SK-N-SH (cell line): Measurements from ENCODE around the gene GMPR. TPM values are rescaled to one million over a fixed set of nuclear protein-coding genes. Genes with fewer than 3 reads are reported as not detected.
"Not testable (repeated sequence)": the region's sequence is repeated elsewhere in the genome, so short reads cannot be mapped to it uniquely, and the experiment has no call there.

Experiments
- CTCF ChIA-PET: fragments of 300-600, 350-600 bp; formaldehyde crosslinking; extraction: SDS; loops from one replicate; lab custom pipeline; 2021; lab: Yijun Ruan, JAX
- POLR2A ChIA-PET: fragments of 350-600 bp; sonication (Branson Sonifier 250); formaldehyde crosslinking; extraction: SDS; loops from one replicate; lab custom pipeline; 2020; ENCODE audit warnings: antibody characterized with exemption, inconsistent platforms; lab: Yijun Ruan, JAX
- DNase-seq: peaks from one replicate; pipeline ENCODE4 v3.0.0; 2012
- H2AFZ ChIP-seq: fragments of 200-600 bp; sonication (generic); 2 replicates; pipeline ENCODE4 v1.8.1; 2016; ENCODE audit warnings: antibody characterized with exemption, mild to moderate bottlenecking, low read depth
- H3F3A ChIP-seq: fragments of 200-600 bp; sonication (generic); replicated peaks from 2 replicates; pipeline ENCODE3; 2016; ENCODE audit warnings: antibody characterized with exemption, mild to moderate bottlenecking; ENCODE audit not compliant: insufficient read depth
- H3K27ac ChIP-seq, 2 experiments: fragments of 200-500 bp in 1 of 2; fragments of 200-600 bp in 1 of 2; sonication (Bioruptor generic) in 1 of 2; sonication (generic), shearing (Covaris generic) in 1 of 2; 2 replicates each; pipeline versions ENCODE4 v1.5.1 to v1.6.1; 2014 to 2016; ENCODE audit warnings: low read depth in 2 of 2, inconsistent platforms in 1 of 2, low read length in 1 of 2, mild to moderate bottlenecking in 1 of 2, mixed read lengths in 1 of 2
- H3K27me3 ChIP-seq: fragments of 200-600 bp; sonication (generic), shearing (Covaris generic); 2 replicates; pipeline ENCODE4 v1.6.1; 2016; ENCODE audit warnings: mixed run types; ENCODE audit not compliant: insufficient read depth
- H3K36me3 ChIP-seq, 2 experiments: fragments of 200-500 bp in 1 of 2; fragments of 200-600 bp in 1 of 2; sonication (Bioruptor generic) in 1 of 2; sonication (generic) in 1 of 2; replicated peaks in 1 of 2; 2 replicates each; pipeline versions ENCODE3 to v1.5.1; 2014 to 2016; ENCODE audit warnings: low read length in 1 of 2, mild to moderate bottlenecking in 1 of 2; ENCODE audit not compliant: insufficient read depth in 2 of 2, control insufficient read depth in 1 of 2
- H3K4me1 ChIP-seq, 2 experiments: fragments of 200-500 bp in 1 of 2; fragments of 200-600 bp in 1 of 2; sonication (Bioruptor generic) in 1 of 2; sonication (generic), shearing (Covaris generic) in 1 of 2; 2 replicates each; pipeline versions ENCODE4 v1.5.1 to v1.6.1; 2014 to 2016; ENCODE audit warnings: low read depth in 1 of 2, low read length in 1 of 2, mixed run types in 1 of 2; ENCODE audit not compliant: insufficient read depth in 2 of 2, control insufficient read depth in 1 of 2
- H3K4me2 ChIP-seq: fragments of 200-600 bp; sonication (generic), shearing (Covaris generic); 2 replicates; pipeline ENCODE4 v1.6.1; 2017; ENCODE audit warnings: mixed run types
- H3K4me3 ChIP-seq, 2 experiments: fragments of 200-500 bp in 1 of 2; fragments of 200-600 bp in 1 of 2; sonication (Bioruptor generic) in 1 of 2; sonication (generic), shearing (Covaris generic) in 1 of 2; 2 replicates each; pipeline versions ENCODE4 v1.5.1 to v1.8.1; 2014 to 2016; ENCODE audit warnings: low read depth in 2 of 2, inconsistent platforms in 1 of 2, low read length in 1 of 2, mild to moderate bottlenecking in 1 of 2, mixed read lengths in 1 of 2, moderate library complexity in 1 of 2
- H3K79me2 ChIP-seq: fragments of 200-600 bp; sonication (generic); 2 replicates; pipeline ENCODE4 v1.8.1; 2017; ENCODE audit warnings: mild to moderate bottlenecking; ENCODE audit not compliant: insufficient read depth
- H3K9ac ChIP-seq: fragments of 200-600 bp; sonication (generic); 2 replicates; pipeline ENCODE4 v1.6.1; 2017; ENCODE audit warnings: mixed run types
- H3K9me2 ChIP-seq: fragments of 200-600 bp; sonication (generic); 2 replicates; pipeline ENCODE4 v1.6.1; 2017; ENCODE audit warnings: mixed run types
- H3K9me3 ChIP-seq: fragments of 200-600 bp; sonication (generic); 2 replicates; pipeline ENCODE4 v1.6.1; 2017; ENCODE audit warnings: mixed run types, mild to moderate bottlenecking, moderate library complexity
- H4K20me1 ChIP-seq: fragments of 200-600 bp; sonication (generic); 2 replicates; pipeline ENCODE4 v1.6.1; 2017; ENCODE audit warnings: mild to moderate bottlenecking, mixed run types; ENCODE audit not compliant: insufficient read depth
- CTCF ChIP-seq: fragments of 200-600 bp; sonication (generic); IDR thresholded peaks from 2 replicates; pipeline ENCODE4 v1.6.1; 2017; ENCODE audit warnings: antibody characterized with exemption, mild to moderate bottlenecking, moderate library complexity
- GABPA ChIP-seq: IDR thresholded peaks from 2 replicates; pipeline ENCODE4 v1.4.0; 2012; ENCODE audit warnings: low read depth, mild to moderate bottlenecking
- USF2 ChIP-seq: fragments of 150-350 bp; IDR thresholded peaks from 2 replicates; pipeline ENCODE4 v1.6.1; 2017; ENCODE audit warnings: antibody characterized with exemption, low read length, low read depth, borderline replicate concordance
- YY1 ChIP-seq: IDR thresholded peaks from 2 replicates; pipeline ENCODE4 v1.4.0; 2012; ENCODE audit warnings: low read depth, mild to moderate bottlenecking
- WGBS: methylation state at CpG from one replicate; pipeline ENCODE4 v1.1.6; 2017; ENCODE audit warnings: low lambda C conversion rate; 5-methylcytosine and 5-hydroxymethylcytosine counted together
- polyA plus RNA-seq, 3 experiments: library from polyadenylated mRNA; depleted of rRNA; stranded (reverse); fragments of >200 nt; gene quantifications; 2 replicates each; pipeline ENCODE4 v1.2.3, GENCODE V29; 2012

GMPR gene
- polyA plus RNA-seq, 1 of the 3 experiments (the other 2 are of a cell fraction): 21.0 TPM

GRCh38 chr6:16224409-16224808 is 14.0 kb upstream of the GMPR start:
- ChIA-PET POLR2A (no interaction called here), CTCF (no interaction called here)
- no peak overlapping the region for H3K27ac ChIP-seq
- WGBS: 84% methylated on average over 8 of the region's 8 CpGs
- H3K4me2 ChIP-seq: no peak overlapping the region
- no peak overlapping the region for H2AFZ ChIP-seq
- no peak for DNase-seq
- H3K9ac ChIP-seq: no peak overlapping the region
- H3K79me2 ChIP-seq: no peaks in the 10 kb centered on the region
- no peak overlapping the region for H3K4me3 ChIP-seq
- H4K20me1 ChIP-seq: no peaks in the 10 kb centered on the region
- TF ChIP-seq GABPA (no peak), CTCF (no peak), YY1 (no peak), USF2 (no peak)
- no peaks in the 10 kb centered on the region for H3K9me2 ChIP-seq
- H3K36me3 ChIP-seq: no peaks in the 10 kb centered on the region
- no peaks in the 10 kb centered on the region for H3K9me3 ChIP-seq
- no peaks in the 10 kb centered on the region; the same call in 1 of the 2 replicates for H3K27me3 ChIP-seq
- H3K4me1 ChIP-seq: peaks cover 0 to 3% of the 10 kb centered on the region in 2 experiments; a peak in 1 of 4 replicates
- no peaks in the 10 kb centered on the region for H3F3A ChIP-seq

GRCh38 chr6:16225062-16225731 is 13.2 kb upstream of the GMPR start:
- H2AFZ ChIP-seq: not testable (repeated sequence)

GRCh38 chr6:16226117-16227047 is 12.0 kb upstream of the GMPR start:
- H3K9me2 ChIP-seq, H2AFZ ChIP-seq, H3K27ac ChIP-seq, POLR2A ChIA-PET, H3K36me3 ChIP-seq, H3K79me2 ChIP-seq, H3K9ac ChIP-seq, H3K9me3 ChIP-seq, H4K20me1 ChIP-seq, H3K4me3 ChIP-seq, H3K4me2 ChIP-seq, H3K4me1 ChIP-seq, H3F3A ChIP-seq, H3K27me3 ChIP-seq, DNase-seq: not testable (repeated sequence)
- CTCF ChIA-PET: interaction anchor here (1.3 kb wide), 1 partner anchor 21 kb away, joined by 3 read pairs; no protein-coding TSS in a partner anchor
- 81% methylated on average over 17 of the region's 23 CpGs for WGBS

More at GRCh38 chr6:16225062-16225731, 13.2 kb upstream of the GMPR start:
- H3K4me3 ChIP-seq, H3K27me3 ChIP-seq, H3F3A ChIP-seq, H3K79me2 ChIP-seq, H3K9me3 ChIP-seq, H4K20me1 ChIP-seq, H3K36me3 ChIP-seq, H3K4me2 ChIP-seq, DNase-seq, H3K9me2 ChIP-seq, H3K4me1 ChIP-seq, H3K9ac ChIP-seq, H3K27ac ChIP-seq, POLR2A ChIA-PET: not testable (repeated sequence)
- WGBS: 41% methylated on average over 3 of the region's 3 CpGs
- CTCF ChIA-PET: interaction anchor here (1.3 kb wide), 1 partner anchor 19 kb away, joined by 3 read pairs; no protein-coding TSS in a partner anchor
